Neuronal stem cell (in vitro differentiated cells): Measurements from ENCODE around the gene ILF3.
A peak's percentile ranks its signal among the peaks of the same experiment; 100 is the strongest.

Experiments
- DNase-seq: peaks from one replicate; pipeline ENCODE4 v3.0.0-alpha.2; 2013; ENCODE audit warnings: low spot score
- H2AFZ ChIP-seq: one replicate; pipeline ENCODE4 v1.6.1; 2013; ENCODE audit warnings: mild to moderate bottlenecking, low read length, inconsistent platforms
- H2AK5ac ChIP-seq: 2 replicates; pipeline ENCODE4 v1.6.1; 2013; ENCODE audit warnings: low read depth, mild to moderate bottlenecking, inconsistent platforms, low read length, moderate library complexity, mixed read lengths
- H2BK120ac ChIP-seq: 2 replicates; pipeline ENCODE4 v1.6.1; 2013; ENCODE audit warnings: low read depth, mild to moderate bottlenecking, inconsistent platforms, low read length, moderate library complexity, mixed read lengths
- H2BK12ac ChIP-seq: one replicate; pipeline ENCODE4 v1.6.1; 2013; ENCODE audit warnings: low read length, inconsistent platforms
- H2BK15ac ChIP-seq: 2 replicates; pipeline ENCODE4 v1.6.1; 2013; ENCODE audit warnings: mild to moderate bottlenecking, low read length, inconsistent platforms, mixed read lengths
- H2BK5ac ChIP-seq: one replicate; pipeline ENCODE4 v1.6.1; 2013; ENCODE audit warnings: inconsistent platforms, mild to moderate bottlenecking, low read length, moderate library complexity
- H3K14ac ChIP-seq: one replicate; pipeline ENCODE4 v1.6.1; 2013; ENCODE audit warnings: low read length, inconsistent platforms
- H3K18ac ChIP-seq: 2 replicates; pipeline ENCODE4 v1.6.1; 2013; ENCODE audit warnings: low read length, inconsistent platforms
- H3K23ac ChIP-seq: 2 replicates; pipeline ENCODE4 v1.6.1; 2013; ENCODE audit warnings: low read depth, mild to moderate bottlenecking, mixed read lengths, low read length, inconsistent platforms; ENCODE audit not compliant: poor library complexity
- H3K27ac ChIP-seq: replicated peaks from 3 replicates; pipeline ENCODE4 v1.5.1; 2013; ENCODE audit warnings: low read length, inconsistent platforms
- H3K27me3 ChIP-seq, 3 experiments: 2 replicates each; pipeline ENCODE4 v1.6.1; 2013; ENCODE audit warnings: low read length in 3 of 3, mild to moderate bottlenecking in 2 of 3, inconsistent platforms in 1 of 3, low read depth in 1 of 3, mixed read lengths in 1 of 3, moderate library complexity in 1 of 3; ENCODE audit not compliant: control insufficient read depth in 3 of 3, insufficient read depth in 3 of 3
- H3K36me3 ChIP-seq, 2 donors: replicated peaks in 1 of 2; 2 replicates each; pipeline ENCODE4 v1.6.1; 2013; ENCODE audit warnings: low read length in 2 of 2; ENCODE audit not compliant: control insufficient read depth in 2 of 2, insufficient read depth in 2 of 2
- H3K4ac ChIP-seq: 2 replicates; pipeline ENCODE4 v1.6.1; 2013; ENCODE audit warnings: inconsistent platforms, mild to moderate bottlenecking, low read length, moderate library complexity
- H3K4me1 ChIP-seq, 2 donors: 1 replicate in 1 of 2; 2 replicates in 1 of 2; pipeline ENCODE4 v1.6.1; 2013; ENCODE audit warnings: low read length in 2 of 2, low read depth in 1 of 2; ENCODE audit not compliant: control insufficient read depth in 2 of 2, insufficient read depth in 1 of 2
- H3K4me2 ChIP-seq: one replicate; pipeline ENCODE4 v1.6.1; 2013; ENCODE audit warnings: mild to moderate bottlenecking, low read length, inconsistent platforms; ENCODE audit not compliant: insufficient read depth, poor library complexity, severe bottlenecking
- H3K4me3 ChIP-seq, 2 donors: 2 replicates each; pipeline ENCODE4 v1.5.1; 2013; ENCODE audit warnings: low read length in 2 of 2, mild to moderate bottlenecking in 2 of 2, inconsistent platforms in 1 of 2, moderate library complexity in 1 of 2
- H3K79me1 ChIP-seq: one replicate; pipeline ENCODE4 v1.6.1; 2013; ENCODE audit warnings: low read depth, mild to moderate bottlenecking, inconsistent platforms, low read length, moderate library complexity
- H3K9ac ChIP-seq: one replicate; pipeline ENCODE4 v1.6.1; 2013; ENCODE audit warnings: mild to moderate bottlenecking, low read depth, low read length, inconsistent platforms; ENCODE audit not compliant: poor library complexity
- H3K9me3 ChIP-seq, 2 donors: replicated peaks in 1 of 2; 2 replicates each; pipeline versions ENCODE3 to v1.6.1; 2013; ENCODE audit warnings: low read length in 2 of 2, mild to moderate bottlenecking in 2 of 2, inconsistent platforms in 1 of 2, low read depth in 1 of 2, mixed read lengths in 1 of 2, moderate library complexity in 1 of 2; ENCODE audit not compliant: control insufficient read depth in 2 of 2, insufficient read depth in 1 of 2
- H4K8ac ChIP-seq: one replicate; pipeline ENCODE4 v1.6.1; 2013; ENCODE audit warnings: low read depth, mild to moderate bottlenecking, inconsistent platforms, low read length, moderate library complexity
- H4K91ac ChIP-seq: one replicate; pipeline ENCODE4 v1.6.1; 2013; ENCODE audit warnings: low read length, low read depth, mild to moderate bottlenecking, inconsistent platforms; ENCODE audit not compliant: poor library complexity
- WGBS, 2 donors: extraction: QIAGEN DNeasy Blood & Tissue Kit; methylation state at CpG; one replicate each; pipeline ENCODE4 v1.1.7; 2013; ENCODE audit warnings: missing lambda C conversion rate in 2 of 2, mixed read lengths in 1 of 2; ENCODE audit not compliant: insufficient read length in 2 of 2, insufficient replicate concordance in 1 of 2; ENCODE audit errors: extremely low coverage in 2 of 2; 5-methylcytosine and 5-hydroxymethylcytosine counted together

Gene ILF3

DNA sequence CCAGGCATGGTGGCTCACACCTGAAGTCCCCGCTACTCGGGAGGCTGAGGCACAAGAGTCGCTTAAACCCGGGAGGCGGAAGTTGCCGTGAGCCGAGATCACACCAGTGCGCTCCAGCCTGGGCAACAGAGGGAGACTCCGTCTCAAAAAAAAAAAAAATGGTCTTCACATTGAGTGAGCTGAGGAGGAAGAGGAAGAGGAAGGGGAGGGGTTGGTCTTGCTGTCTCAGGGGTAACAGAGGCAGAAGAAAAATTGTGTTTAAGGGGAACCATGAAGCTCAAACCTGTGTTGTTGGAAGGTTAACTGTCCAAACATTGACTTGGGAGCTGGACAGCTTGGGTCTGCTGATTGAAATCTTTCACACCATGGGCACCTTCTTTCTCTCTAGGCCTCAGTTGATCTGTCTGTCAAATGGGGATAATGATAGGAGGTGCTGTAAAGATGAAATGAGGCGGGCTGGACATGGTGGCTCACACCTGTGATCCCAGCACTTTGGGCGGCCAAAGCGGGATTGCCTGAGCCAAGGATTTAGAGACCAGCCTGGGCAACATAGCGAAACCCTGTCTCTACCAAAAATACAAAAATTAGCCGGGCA lies 38.6 kb upstream of the ILF3 start:
- H2BK5ac ChIP-seq, result no peak overlapping the region
- WGBS, 2 donors, result no CpG with 5 or more reads among the region's 14 CpGs
- no peaks in the 10 kb centered on the region for H3K27me3 ChIP-seq
- H2AFZ ChIP-seq, result no peak overlapping the region
- no peak overlapping the region for H2BK12ac ChIP-seq
- no peak overlapping the region for H3K18ac ChIP-seq
- H3K23ac ChIP-seq, result no peak overlapping the region
- H4K91ac ChIP-seq, result no peak overlapping the region
- DNase-seq, result no peak
- no peaks in the 10 kb centered on the region for H3K4me1 ChIP-seq
- no peak overlapping the region for H3K4me2 ChIP-seq
- H2AK5ac ChIP-seq, result no peak overlapping the region
- no peak overlapping the region for H2BK120ac ChIP-seq
- no peak overlapping the region for H3K27ac ChIP-seq
- no peaks in the 10 kb centered on the region for H3K9me3 ChIP-seq
- H3K9ac ChIP-seq, result no peak overlapping the region
- H4K8ac ChIP-seq, result no peak overlapping the region
- H2BK15ac ChIP-seq, result no peak overlapping the region
- H3K14ac ChIP-seq, result no peak overlapping the region
- no peak overlapping the region for H3K4me3 ChIP-seq
- H3K4ac ChIP-seq, result no peak overlapping the region
- H3K36me3 ChIP-seq, result peaks cover 3 to 27% of the 10 kb centered on the region in 2 donors
- H3K79me1 ChIP-seq, result peaks cover 2% of the 10 kb centered on the region

DNA sequence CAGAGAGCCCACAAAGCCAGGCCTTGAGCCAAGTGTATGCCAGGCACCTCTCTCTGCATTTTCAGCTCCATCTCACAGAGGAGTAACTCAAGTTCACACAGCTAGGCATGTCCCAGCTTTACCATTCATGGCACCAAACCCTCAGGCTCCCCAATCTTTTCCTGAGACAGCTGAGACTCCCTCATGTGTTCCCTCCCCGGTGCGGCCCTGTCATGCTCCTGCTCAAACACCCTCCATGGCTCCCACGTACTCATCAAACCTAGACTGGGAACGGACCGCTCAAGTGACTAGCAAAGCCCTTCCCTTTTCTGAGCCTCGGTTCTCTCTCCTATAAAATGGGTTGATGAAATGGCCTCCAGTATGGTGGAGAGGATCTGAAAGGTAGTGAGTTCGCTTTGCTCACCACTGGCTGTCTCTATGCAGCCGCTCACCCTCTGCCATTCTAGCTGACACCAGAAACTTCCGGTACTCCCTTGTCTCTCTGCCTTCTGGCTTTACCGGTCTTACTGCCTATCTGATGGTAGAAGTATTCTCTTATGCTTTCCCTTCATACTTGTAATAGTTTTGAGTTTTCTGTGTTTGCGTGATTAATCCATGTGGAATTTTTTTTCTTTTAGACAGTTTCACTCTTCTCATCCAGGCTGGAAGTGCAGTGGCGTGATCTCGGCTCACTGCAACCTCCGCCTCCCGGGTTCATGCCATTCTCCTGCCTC lies 36.6 kb upstream of the ILF3 start:
- H3K23ac ChIP-seq, result no peak overlapping the region
- H3K4ac ChIP-seq, result no peak overlapping the region
- no peaks in the 10 kb centered on the region for H3K4me1 ChIP-seq
- H2AFZ ChIP-seq, result no peak overlapping the region
- H2BK5ac ChIP-seq, result no peak overlapping the region
- H3K27me3 ChIP-seq, result no peaks in the 10 kb centered on the region
- no peak overlapping the region for H3K4me2 ChIP-seq
- no peak overlapping the region for H3K4me3 ChIP-seq
- no peak overlapping the region for H2BK120ac ChIP-seq
- no CpG with 5 or more reads among the region's 15 CpGs for WGBS, 2 donors
- no peak overlapping the region for H4K91ac ChIP-seq
- H3K79me1 ChIP-seq, result peaks cover 4% of the 10 kb centered on the region
- no peak overlapping the region for H2BK12ac ChIP-seq
- H3K14ac ChIP-seq, result no peak overlapping the region
- H3K18ac ChIP-seq, result no peak overlapping the region
- no peak overlapping the region for H3K9ac ChIP-seq
- H4K8ac ChIP-seq, result no peak overlapping the region
- H3K9me3 ChIP-seq, result peaks cover 0 to 2% of the 10 kb centered on the region in 2 donors
- peaks cover 8 to 31% of the 10 kb centered on the region in 2 donors for H3K36me3 ChIP-seq
- H2AK5ac ChIP-seq, result peak overlapping the region; percentile 28
- H3K27ac ChIP-seq, result no peak overlapping the region
- H2BK15ac ChIP-seq, result no peak overlapping the region
- DNase-seq, result no peak

DNA sequence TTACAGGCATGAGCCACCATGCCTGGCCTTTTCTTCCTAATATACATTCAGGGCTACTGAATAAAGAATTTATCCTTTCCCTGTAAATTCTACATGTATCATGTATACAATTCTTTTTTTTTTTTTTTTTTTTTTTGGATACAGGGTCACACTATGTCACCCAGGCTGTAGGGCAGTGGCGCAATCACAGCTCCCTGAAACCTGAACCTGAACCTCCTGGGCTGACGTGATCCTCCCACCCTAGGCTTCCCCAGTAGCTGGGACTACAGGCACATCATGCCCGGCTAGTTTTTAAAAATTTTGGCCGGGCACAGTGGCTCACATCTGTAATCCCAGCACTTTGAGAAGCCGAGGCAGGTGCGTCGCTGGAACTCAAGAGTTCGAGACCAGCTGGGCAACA lies 35.3 kb upstream of the ILF3 start:
- no CpG with 5 or more reads among the region's 8 CpGs for WGBS, 2 donors

DNA sequence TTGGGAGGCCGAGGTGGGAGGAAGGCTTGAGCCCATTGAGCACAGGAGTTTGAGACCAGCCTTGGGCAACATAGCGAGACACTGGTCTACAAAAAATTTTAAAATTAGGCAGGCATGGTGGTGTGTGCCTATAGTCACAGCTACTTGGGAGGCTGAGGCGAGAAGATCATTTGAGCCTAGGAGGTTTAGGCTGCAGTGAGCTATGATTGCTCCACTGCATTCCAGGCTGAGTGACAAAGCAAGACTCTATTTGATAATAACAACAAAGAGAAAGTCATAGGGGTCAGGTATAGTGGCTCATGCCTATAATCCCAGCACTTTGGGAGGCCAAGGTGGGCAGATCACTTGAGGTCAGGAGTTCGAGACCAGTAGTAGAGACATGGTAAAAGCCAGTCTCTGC lies 33.4 kb upstream of the ILF3 start:
- Histone ChIP-seq H2BK15ac (no peak overlapping the region), H3K4me2 (no peak overlapping the region), H3K9me3 (peaks cover 0 to 2% of the 10 kb centered on the region in 2 donors), H3K36me3 (peaks cover 5 to 16% of the 10 kb centered on the region in 2 donors), H3K18ac (no peak overlapping the region), H2BK12ac (no peak overlapping the region), H4K8ac (no peak overlapping the region), H3K4ac (no peak overlapping the region), H3K4me1 (peaks cover 5 to 7% of the 10 kb centered on the region in 2 donors), H3K4me3 (no peak overlapping the region), H3K9ac (no peak overlapping the region), H2AFZ (no peak overlapping the region), H2BK120ac (no peak overlapping the region), H4K91ac (no peak overlapping the region), H2AK5ac (no peak overlapping the region), H3K27ac (no peak overlapping the region), H3K79me1 (peaks cover 4% of the 10 kb centered on the region), H3K14ac (no peak overlapping the region), H3K23ac (no peak overlapping the region), H3K27me3 (no peaks in the 10 kb centered on the region), H2BK5ac (no peak overlapping the region)
- no CpG with 5 or more reads among the region's 4 CpGs for WGBS, 2 donors
- DNase-seq, result no peak

More for the DNA sequence above, 35.3 kb upstream of the ILF3 start:
- Histone ChIP-seq H3K4ac (no peak overlapping the region), H3K14ac (no peak overlapping the region), H3K9ac (no peak overlapping the region), H4K91ac (no peak overlapping the region), H2AK5ac (no peak overlapping the region), H2AFZ (no peak overlapping the region), H3K4me2 (no peak overlapping the region), H2BK15ac (no peak overlapping the region), H3K27ac (no peak overlapping the region), H3K9me3 (peaks cover 0 to 2% of the 10 kb centered on the region in 2 donors), H3K36me3 (peaks cover 5 to 27% of the 10 kb centered on the region in 2 donors), H3K27me3 (no peaks in the 10 kb centered on the region), H3K23ac (no peak overlapping the region), H4K8ac (no peak overlapping the region), H2BK120ac (no peak overlapping the region), H3K4me3 (no peak overlapping the region), H3K18ac (no peak overlapping the region), H2BK12ac (no peak overlapping the region), H2BK5ac (no peak overlapping the region), H3K4me1 (no peaks in the 10 kb centered on the region), H3K79me1 (peaks cover 4% of the 10 kb centered on the region)
- DNase-seq, result no peak
